ENCODE measurements around the gene CLIC5. TPM values are rescaled to one million over a fixed set of nuclear protein-coding genes. Genes with fewer than 3 reads are reported as not detected.

CLIC5 gene
- 1.2 and 1.5 TPM in 2 replicates for total RNA-seq

DNA sequence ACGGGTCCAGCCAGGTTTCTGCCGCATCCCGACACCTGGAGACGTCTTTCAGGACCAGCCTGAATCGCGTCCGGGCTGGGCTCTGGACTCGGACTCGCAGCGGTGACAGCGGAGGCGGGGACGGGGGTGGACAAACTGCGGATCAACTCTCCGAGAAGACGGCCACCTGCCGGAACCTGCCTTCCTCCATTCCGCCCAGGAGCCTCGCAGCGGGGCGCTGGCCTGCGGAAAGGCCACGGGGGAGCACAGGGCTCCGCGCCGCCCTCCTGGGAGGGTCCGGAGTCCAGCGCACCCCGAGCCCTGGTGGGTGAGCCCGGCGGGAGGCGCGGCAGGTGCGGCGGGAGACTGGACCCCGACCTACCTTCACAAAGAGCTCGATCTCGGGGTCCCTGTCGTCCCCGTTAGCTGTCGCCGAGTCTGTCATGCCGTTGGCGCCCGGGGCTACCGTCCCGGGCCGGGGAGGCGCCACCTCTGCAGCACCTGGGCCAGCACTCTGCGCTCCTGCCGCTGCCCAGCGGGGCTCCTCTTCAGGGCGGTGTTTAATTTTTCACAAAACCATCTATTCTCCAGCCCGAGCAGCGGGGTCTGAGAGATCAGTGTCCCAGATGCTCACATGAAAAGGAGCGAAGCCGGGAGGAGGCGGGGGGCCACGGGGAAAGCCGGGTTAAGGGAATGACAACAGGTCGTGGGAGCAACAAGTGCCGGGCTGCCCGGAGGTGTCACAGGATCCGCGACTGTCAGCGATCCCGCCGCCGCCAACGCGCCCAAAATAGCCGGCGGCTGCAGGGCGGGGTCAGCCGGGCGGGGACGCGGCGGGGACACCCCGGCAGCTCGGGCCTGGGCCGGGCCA, at the start of gene CLIC5:
Gene CLIC5, minus strand, starts transcription at position 742 of the 850 bp plus-strand sequence. Its CDS starts 318 bp downstream, at position 424.

Small RNA genes within 50 kb of the gene (small RNA-seq; reads per million reads assigned to genes)
- not detected for gene RNU6-754P

Other genes starting within 250 kb of the CLIC5 start
- gene ENPP4, start 114.1 kb upstream of the CLIC5 start, total RNA-seq, result under 0.01 and 0.11 TPM in 2 replicates
- gene ENPP5, start 155.1 kb upstream of the CLIC5 start, total RNA-seq, result 1.2 and 2.5 TPM in 2 replicates

All from placental epithelial cell (primary cell).